SK-N-MC (cell line): ENCODE measurements around the gene GPC3.

Experiments used
- EZH2 ChIP-seq: fragments of 200-600 bp; sonication (generic); IDR thresholded peaks from one replicate; pipeline ENCODE4 v1.6.1; 2017; ENCODE audit warnings: antibody characterized with exemption
- POLR2AphosphoS5 ChIP-seq: IDR thresholded peaks from 2 replicates; pipeline ENCODE4 v1.6.1; 2012; ENCODE audit warnings: mild to moderate bottlenecking, low read depth, low read length, borderline replicate concordance

DNA sequence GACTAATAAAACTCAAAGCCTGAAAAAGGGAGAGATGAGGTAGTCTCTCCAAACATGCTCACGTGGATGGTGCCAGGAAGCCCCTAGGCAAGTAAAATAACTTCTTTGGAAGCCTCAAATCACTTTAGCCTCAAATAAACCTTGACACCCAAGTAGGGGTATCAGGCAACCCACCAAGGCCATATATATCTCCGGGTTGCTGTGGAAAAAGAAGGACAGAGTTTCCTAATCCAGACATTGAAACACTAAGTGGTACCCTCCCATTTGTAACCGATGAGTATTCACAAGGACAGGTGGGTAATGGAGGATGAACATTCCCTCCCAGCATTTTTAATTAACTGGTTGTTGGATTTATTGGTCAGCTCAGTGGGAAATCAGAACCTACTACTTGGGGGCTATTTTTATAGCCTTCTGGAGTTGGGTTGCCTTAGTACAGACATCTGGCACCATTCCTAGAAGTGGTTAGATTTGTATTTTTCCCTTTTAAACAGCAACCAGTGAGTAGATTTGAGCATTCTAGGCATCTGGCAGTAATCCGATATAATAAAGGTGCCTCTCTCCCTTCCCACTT, 87.7 kb downstream of the GPC3 start:
- TF ChIP-seq POLR2AphosphoS5 = no peak
- no peak for TF ChIP-seq EZH2
